Measurements from ENCODE around the gene RBM20. TPM values are rescaled to one million over a fixed set of nuclear protein-coding genes. Genes with fewer than 3 reads are reported as not detected.

RBM20 gene
- polyA plus RNA-seq, 2 of the 4 experiments (the other 2 are of a cell fraction) = 1.5 to 1.8 TPM

GRCh38 chr10:110694820-110695538 lies 50.8 kb downstream of the RBM20 start:
- CTCF ChIA-PET = interaction anchor here (1.6 to 1.7 kb wide), 2 partner anchors 14 to 23 kb away, joined by 4 to 6 read pairs; no protein-coding TSS in a partner anchor
- 75% methylated on average over 5 of the region's 5 CpGs for WGBS (ENCODE audit: missing lambda C conversion rate)
- no peak for DNase-seq (ENCODE audit: low read depth in 1 of 2, low spot score in 1 of 2)

More at GRCh38 chr10:110694820-110695538, 50.8 kb downstream of the RBM20 start:
- no peak overlapping the region for H3K4me3 ChIP-seq
- H3K27ac ChIP-seq = no peak overlapping the region
- H3K4me2 ChIP-seq = no peak overlapping the region
- no peaks in the 10 kb centered on the region for H3K4me1 ChIP-seq
- POLR2A ChIA-PET = no interaction called here
- ATAC-seq (no peak), FAIRE-seq (no peak)
- TF ChIP-seq EP300 (IDR thresholded peaks at IDR 0.05) (no peak), HDAC2 (IDR thresholded peaks at IDR 0.05) (no peak), RARB (CRISPR knock-in tag; IDR thresholded peaks at IDR 0.05) (no peak), FOXS1 (CRISPR knock-in tag; IDR thresholded peaks at IDR 0.05) (no peak), SMC3 (IDR thresholded peaks at IDR 0.05) (no peak), CHD2 (IDR thresholded peaks at IDR 0.05; ENCODE audit: low read length, partially characterized antibody) (no peak), EHMT2 (IDR thresholded peaks at IDR 0.05; ENCODE audit: low read depth) (no peak), E2F6 (IDR thresholded peaks at IDR 0.05; ENCODE audit: borderline replicate concordance, low read depth) (no peak), RNF2 (IDR thresholded peaks at IDR 0.05; ENCODE audit: borderline replicate concordance, low read depth) (no peak), ZNF302 (CRISPR knock-in tag; IDR thresholded peaks at IDR 0.05) (no peak), FOSL2 (IDR thresholded peaks at IDR 0.05) (no peak), FOSL2 (CRISPR knock-in tag; IDR thresholded peaks at IDR 0.05) (no peak), HES2 (IDR thresholded peaks at IDR 0.05) (no peak), MAZ (IDR thresholded peaks at IDR 0.05; ENCODE audit: borderline replicate concordance, low read depth, low read length) (no peak), REST (IDR thresholded peaks at IDR 0.05) (no peak), BCL3 (IDR thresholded peaks at IDR 0.05) (no peak), CEBPB (IDR thresholded peaks at IDR 0.05) (no peak)
- TF ChIP-seq, protein P1, sequence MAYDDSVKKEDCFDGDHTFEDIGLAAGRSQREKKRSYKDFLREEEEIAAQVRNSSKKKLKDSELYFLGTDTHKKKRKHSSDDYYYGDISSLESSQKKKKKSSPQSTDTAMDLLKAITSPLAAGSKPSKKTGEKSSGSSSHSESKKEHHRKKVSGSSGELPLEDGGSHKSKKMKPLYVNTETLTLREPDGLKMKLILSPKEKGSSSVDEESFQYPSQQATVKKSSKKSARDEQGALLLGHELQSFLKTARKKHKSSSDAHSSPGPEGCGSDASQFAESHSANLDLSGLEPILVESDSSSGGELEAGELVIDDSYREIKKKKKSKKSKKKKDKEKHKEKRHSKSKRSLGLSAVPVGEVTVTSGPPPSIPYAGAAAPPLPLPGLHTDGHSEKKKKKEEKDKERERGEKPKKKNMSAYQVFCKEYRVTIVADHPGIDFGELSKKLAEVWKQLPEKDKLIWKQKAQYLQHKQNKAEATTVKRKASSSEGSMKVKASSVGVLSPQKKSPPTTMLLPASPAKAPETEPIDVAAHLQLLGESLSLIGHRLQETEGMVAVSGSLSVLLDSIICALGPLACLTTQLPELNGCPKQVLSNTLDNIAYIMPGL (CRISPR knock-in tag; IDR thresholded peaks at IDR 0.05; ENCODE audit: borderline replicate concordance) = no peak
- peaks cover 6% of the 10 kb centered on the region; the same call in 2 of the 3 replicates for H3K9me3 ChIP-seq

Measured in A549 (cell line).